Hepatocyte (in vitro differentiated cells): ENCODE data around the gene CNTNAP1. TPM values are rescaled to one million over a fixed set of nuclear protein-coding genes. Genes with fewer than 3 reads are reported as not detected.

Experiments
- DNase-seq: peaks from one replicate; pipeline ENCODE4 v3.0.0-alpha.2; 2016; ENCODE audit warnings: low spot score
- H2AFZ ChIP-seq: fragments of 200-600 bp; sonication (generic); 2 replicates; pipeline ENCODE4 v1.6.0; 2016; ENCODE audit warnings: antibody characterized with exemption, mild to moderate bottlenecking
- H3K27ac ChIP-seq: fragments of 200-600 bp; sonication (generic); 2 replicates; pipeline ENCODE4 v1.5.1; 2016; ENCODE audit warnings: mild to moderate bottlenecking
- H3K27me3 ChIP-seq: fragments of 200-600 bp; sonication (generic); 2 replicates; pipeline ENCODE4 v1.6.1; 2016
- H3K36me3 ChIP-seq: fragments of 200-600 bp; sonication (generic); replicated peaks from 2 replicates; pipeline ENCODE4 v1.5.1; 2016; ENCODE audit warnings: low read depth; ENCODE audit not compliant: insufficient read depth
- H3K4me1 ChIP-seq: fragments of 200-600 bp; sonication (generic); 2 replicates; pipeline ENCODE4 v1.5.1; 2016; ENCODE audit warnings: mild to moderate bottlenecking, moderate library complexity; ENCODE audit not compliant: insufficient read depth
- H3K4me2 ChIP-seq: fragments of 200-600 bp; sonication (generic); 2 replicates; pipeline ENCODE4 v1.6.0; 2016
- H3K4me3 ChIP-seq: fragments of 200-600 bp; sonication (generic); 2 replicates; pipeline ENCODE4 v1.5.1; 2016; ENCODE audit warnings: mild to moderate bottlenecking
- H3K79me2 ChIP-seq: fragments of 200-600 bp; sonication (generic); 2 replicates; pipeline ENCODE4 v1.6.0; 2017; ENCODE audit warnings: mild to moderate bottlenecking
- H3K9me2 ChIP-seq: fragments of 200-600 bp; sonication (generic); replicated peaks from 2 replicates; pipeline ENCODE4 v1.6.0; 2017; ENCODE audit warnings: mild to moderate bottlenecking; ENCODE audit not compliant: insufficient read depth
- H3K9me3 ChIP-seq: fragments of 200-600 bp; sonication (generic); 2 replicates; pipeline ENCODE4 v1.5.1; 2016; ENCODE audit warnings: low read depth, mild to moderate bottlenecking
- H4K20me1 ChIP-seq: fragments of 200-600 bp; sonication (generic); 2 replicates; pipeline ENCODE4 v1.6.0; 2016; ENCODE audit warnings: mild to moderate bottlenecking; ENCODE audit not compliant: insufficient read depth, poor library complexity, severe bottlenecking
- CTCF ChIP-seq: fragments of 200-600 bp; sonication (generic); IDR thresholded peaks from 2 replicates; pipeline ENCODE4 v1.5.1; 2016; ENCODE audit warnings: antibody characterized with exemption, mild to moderate bottlenecking; ENCODE audit not compliant: poor library complexity
- EZH2 ChIP-seq: fragments of 200-600 bp; sonication (generic); IDR thresholded peaks from 2 replicates; pipeline ENCODE4 v1.6.1; 2016; ENCODE audit warnings: antibody characterized with exemption, mild to moderate bottlenecking, borderline replicate concordance
- EZH2phosphoT487 ChIP-seq: fragments of 200-600 bp; sonication (generic); IDR thresholded peaks from one replicate; pipeline ENCODE4 v1.6.1; 2018; ENCODE audit warnings: antibody characterized with exemption, mild to moderate bottlenecking, low read depth, moderate library complexity; ENCODE audit not compliant: unreplicated experiment, severe bottlenecking
- WGBS: methylation state at CpG from one replicate; pipeline ENCODE4 v1.1.6; 2016; ENCODE audit warnings: low lambda C conversion rate; ENCODE audit errors: missing lambda C conversion rate; 5-methylcytosine and 5-hydroxymethylcytosine counted together
- polyA plus RNA-seq: library from polyadenylated mRNA; unstranded; fragments of >200 nt; fragmentation: Nextera tagmentation; extraction: Ambion mirVana; gene quantifications from 2 replicates; pipeline ENCODE4 v1.2.1, GENCODE V29; 2016
- total RNA-seq: library from RNA; depleted of rRNA; stranded (reverse); fragments of >200 nt; gene quantifications from 2 replicates; pipeline ENCODE4 v1.2.3, GENCODE V29; 2014

The CNTNAP1 gene
- total and polyA plus RNA-seq, 2 experiments from 2014 or later: 2.6 to 4.4 TPM

GRCh38 chr17:42673885-42674754, 8.2 kb upstream of the CNTNAP1 start:
- H3K4me1 ChIP-seq: peaks cover 33% of the 10 kb centered on the region
- no peaks in the 10 kb centered on the region for H3K27me3 ChIP-seq
- H3K36me3 ChIP-seq: no peaks in the 10 kb centered on the region
- peaks cover 30% of the 10 kb centered on the region for H3K79me2 ChIP-seq
- no peaks in the 10 kb centered on the region for H3K9me3 ChIP-seq
- H2AFZ ChIP-seq: no peak overlapping the region
- H3K4me3 ChIP-seq: no peak overlapping the region
- no peak overlapping the region for H3K27ac ChIP-seq
- H3K4me2 ChIP-seq: peak overlapping the region; percentile 95
- peaks cover 20% of the 10 kb centered on the region for H4K20me1 ChIP-seq
- no peaks in the 10 kb centered on the region for H3K9me2 ChIP-seq
- peak; percentile 55 for DNase-seq
- WGBS: 48% methylated on average over 27 of the region's 32 CpGs
- peak; percentile 44 for TF ChIP-seq CTCF
- TF ChIP-seq EZH2phosphoT487: no peak
- no peak for TF ChIP-seq EZH2

DNA sequence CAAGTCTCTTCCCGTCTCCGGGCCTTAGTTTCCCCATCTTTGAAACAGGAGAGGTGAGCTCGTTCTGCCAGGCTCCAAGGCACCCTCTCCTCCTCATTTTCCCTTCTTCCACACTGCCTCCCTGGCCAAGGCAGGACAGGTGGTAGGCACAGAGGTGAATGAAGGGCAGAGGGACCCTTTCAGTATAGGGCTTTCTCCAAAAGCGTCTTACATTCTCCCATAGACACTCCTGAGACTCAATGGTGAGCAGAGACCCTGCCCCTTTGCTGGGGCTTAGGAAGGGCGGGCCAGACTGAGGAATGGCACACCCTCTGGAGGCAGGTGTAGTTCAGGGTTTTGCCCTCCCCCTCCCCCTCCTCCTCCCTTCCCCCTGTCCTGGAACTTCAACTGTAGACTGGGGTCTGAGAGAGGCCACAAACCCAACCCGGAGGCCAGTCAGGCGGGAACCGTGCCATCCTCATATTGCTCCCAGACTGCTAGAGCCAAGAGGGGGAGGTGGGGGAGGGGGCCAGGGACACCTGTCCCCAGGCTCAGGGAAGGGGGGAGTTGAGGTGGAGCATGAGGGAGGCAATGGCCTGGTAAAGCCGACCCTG, 7.5 kb upstream of the CNTNAP1 start:
- Histone ChIP-seq H3K27me3 (no peaks in the 10 kb centered on the region), H4K20me1 (peaks cover 20% of the 10 kb centered on the region), H3K27ac (no peak overlapping the region), H3K9me2 (no peaks in the 10 kb centered on the region), H3K4me3 (peak overlapping the region; percentile 84), H3K79me2 (peaks cover 30% of the 10 kb centered on the region), H2AFZ (no peak overlapping the region), H3K4me1 (peaks cover 39% of the 10 kb centered on the region), H3K36me3 (no peaks in the 10 kb centered on the region), H3K9me3 (no peaks in the 10 kb centered on the region), H3K4me2 (peak overlapping the region; percentile 95)
- no peak for TF ChIP-seq CTCF
- no peak for TF ChIP-seq EZH2
- TF ChIP-seq EZH2phosphoT487: no peak
- DNase-seq: no peak
- 73% methylated on average over 5 of the region's 9 CpGs for WGBS

GRCh38 chr17:42675348-42675964, 6.9 kb upstream of the CNTNAP1 start:
- H3K9me2 ChIP-seq: no peaks in the 10 kb centered on the region
- TF ChIP-seq EZH2phosphoT487: no peak
- TF ChIP-seq CTCF: no peak
- H3K27ac ChIP-seq: peak overlapping the region; percentile 83
- H3K79me2 ChIP-seq: peaks cover 30% of the 10 kb centered on the region
- no peak overlapping the region for H2AFZ ChIP-seq
- peak overlapping the region; percentile 95 for H3K4me2 ChIP-seq
- H3K4me1 ChIP-seq: peaks cover 43% of the 10 kb centered on the region
- H3K36me3 ChIP-seq: no peaks in the 10 kb centered on the region
- peaks cover 20% of the 10 kb centered on the region for H4K20me1 ChIP-seq
- H3K27me3 ChIP-seq: no peaks in the 10 kb centered on the region
- H3K4me3 ChIP-seq: peak overlapping the region; percentile 84
- no peaks in the 10 kb centered on the region for H3K9me3 ChIP-seq
- peak; percentile 41 for DNase-seq
- WGBS: 5% methylated on average over 23 of the region's 27 CpGs
